GM18505 (cell line): Measurements from ENCODE around the gene RABEP1.
"Not testable (repeated sequence)": the region's sequence is repeated elsewhere in the genome, so short reads cannot be mapped to it uniquely, and the experiment has no call there.

Source experiments
- ATAC-seq: cut with Tn5 transposase; IDR thresholded peaks from one replicate; pipeline ENCODE4 v1.9.1; 2021; ENCODE audit not compliant: unreplicated experiment
- POLR2A ChIP-seq: IDR thresholded peaks from 4 replicates; pipeline ENCODE4 v1.6.1; 2011; ENCODE audit warnings: borderline replicate concordance; ENCODE audit not compliant: insufficient read depth, insufficient read length; ENCODE audit errors: extremely low read depth

Gene RABEP1

GRCh38 chr17:5281814-5282641, at the start of gene RABEP1:
TSS of gene RABEP1 (plus strand) at chr17:5282284. CDS start at chr17:5282487, 203 bp downstream.
- peak; percentile 84 for ATAC-seq
- peak; percentile 76 for TF ChIP-seq POLR2A

GRCh38 chr17:5233492-5233891, 48.6 kb upstream of the RABEP1 start:
- ATAC-seq: not testable (repeated sequence)

GRCh38 chr17:5234645-5235576, 47.2 kb upstream of the RABEP1 start, which contains the start of gene SCIMP:
TSS of gene SCIMP (minus strand) at chr17:5234860. CDS start at chr17:5234755, 105 bp downstream.
- ATAC-seq: peak; percentile 44
- TF ChIP-seq POLR2A: peak; percentile 97

GRCh38 chr17:5236938-5237540, 45.0 kb upstream of the RABEP1 start:
- peak; percentile 48 for TF ChIP-seq POLR2A
- ATAC-seq: no peak

DNA sequence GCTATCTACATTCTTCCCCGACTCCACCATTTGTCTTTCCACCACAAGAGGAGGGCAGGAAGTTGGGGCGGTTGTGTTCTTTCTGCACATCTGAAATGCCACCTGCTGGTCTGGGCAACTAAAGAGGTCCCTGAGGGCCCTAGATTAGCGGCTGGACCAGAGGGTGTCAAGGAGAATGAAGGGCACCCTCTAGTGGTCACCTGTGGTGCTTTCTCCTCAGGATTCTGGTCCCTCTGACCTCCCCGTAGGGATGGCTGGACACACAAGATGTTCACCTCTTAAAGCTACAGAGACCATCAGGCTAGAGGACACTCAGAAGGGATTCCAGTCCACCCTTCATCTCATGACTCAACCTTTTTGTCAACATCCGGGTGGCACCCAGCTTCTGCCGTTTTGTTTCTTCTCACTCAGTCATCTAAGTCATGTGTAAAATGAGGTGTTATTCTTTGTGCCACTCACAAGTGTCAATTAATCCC, 44.5 kb upstream of the RABEP1 start:
- no peak for ATAC-seq
- TF ChIP-seq POLR2A: peak; percentile 25

DNA sequence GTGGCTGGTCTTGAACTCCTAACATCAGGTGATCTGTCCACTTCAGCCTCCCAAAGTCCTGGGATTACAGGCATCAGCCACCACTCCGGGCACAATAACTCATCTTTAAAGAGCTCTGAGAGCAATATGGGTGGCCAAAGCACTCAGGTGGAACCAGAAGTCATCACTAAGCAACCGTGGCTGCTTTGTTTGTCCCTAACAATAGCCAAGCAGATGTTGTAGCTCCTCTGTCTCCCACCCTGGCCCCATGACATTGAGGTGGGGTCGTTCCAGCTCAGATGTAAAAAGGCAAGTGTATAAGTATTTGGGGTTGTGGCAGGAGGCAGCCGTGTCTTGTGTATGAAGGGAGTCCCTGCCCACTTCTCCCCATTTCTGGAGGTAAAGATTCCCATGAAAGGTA, 43.8 kb upstream of the RABEP1 start:
- no peak for ATAC-seq
- TF ChIP-seq POLR2A: no peak

DNA sequence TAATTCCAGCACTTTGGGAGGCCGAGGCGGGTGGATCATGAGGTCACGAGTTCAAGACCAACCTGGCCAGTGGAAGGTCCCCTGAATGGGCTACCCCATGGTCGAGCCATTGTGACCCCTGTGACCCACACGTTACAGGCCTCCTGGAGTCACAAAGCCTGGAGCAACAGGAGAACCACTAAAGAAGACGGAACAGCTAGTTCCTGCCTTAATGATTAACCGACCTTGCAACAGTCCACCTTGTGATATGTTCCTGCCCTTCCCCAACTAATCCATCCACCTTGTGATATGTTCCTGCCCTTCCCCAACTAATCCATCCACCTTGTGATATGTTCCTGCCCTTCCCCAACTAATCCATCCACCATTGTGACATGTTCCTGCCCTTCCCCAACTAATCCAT, 42.3 kb upstream of the RABEP1 start:
- not testable (repeated sequence) for ATAC-seq

GRCh38 chr17:5241861-5242671, 40.0 kb upstream of the RABEP1 start:
- peak; percentile 40 for ATAC-seq

GRCh38 chr17:5247621-5248020, 34.5 kb upstream of the RABEP1 start:
- ATAC-seq: no peak
- TF ChIP-seq POLR2A: no peak

More at GRCh38 chr17:5241861-5242671, 40.0 kb upstream of the RABEP1 start:
- TF ChIP-seq POLR2A: peak; percentile 68

- ATAC-seq: no peak
- no peak for TF ChIP-seq POLR2A
These were observed 33.1 kb upstream of the RABEP1 start for GRCh38 chr17:5248821-5249479.

GRCh38 chr17:5249615-5250014, 32.5 kb upstream of the RABEP1 start:
- no peak for TF ChIP-seq POLR2A
- no peak for ATAC-seq

DNA sequence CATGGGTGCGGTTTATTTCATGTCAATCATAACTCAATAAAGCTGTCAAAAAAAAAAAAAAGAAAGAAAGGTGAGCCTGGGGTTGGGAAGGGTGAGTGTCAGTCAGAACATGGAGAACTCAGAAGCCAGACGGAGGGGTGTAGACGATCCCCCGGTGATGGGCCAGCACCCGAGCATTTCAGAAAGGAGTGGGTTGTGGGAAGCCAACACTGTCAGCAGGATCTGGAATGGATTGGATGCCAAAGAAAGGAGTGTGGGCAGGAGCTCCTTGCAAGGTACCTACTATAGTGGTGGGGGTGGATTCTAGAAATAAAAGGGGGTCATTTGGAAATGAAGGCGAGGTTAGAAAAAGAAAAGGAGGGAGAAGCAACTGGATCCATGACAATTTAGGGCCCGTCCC, 27.7 kb upstream of the RABEP1 start:
- no peak for TF ChIP-seq POLR2A
- ATAC-seq: no peak
